ENCODE data around the gene CRAMP1.
"Not testable (repeated sequence)": the region's sequence is repeated elsewhere in the genome, so short reads cannot be mapped to it uniquely, and the experiment has no call there.

The CRAMP1 gene

DNA sequence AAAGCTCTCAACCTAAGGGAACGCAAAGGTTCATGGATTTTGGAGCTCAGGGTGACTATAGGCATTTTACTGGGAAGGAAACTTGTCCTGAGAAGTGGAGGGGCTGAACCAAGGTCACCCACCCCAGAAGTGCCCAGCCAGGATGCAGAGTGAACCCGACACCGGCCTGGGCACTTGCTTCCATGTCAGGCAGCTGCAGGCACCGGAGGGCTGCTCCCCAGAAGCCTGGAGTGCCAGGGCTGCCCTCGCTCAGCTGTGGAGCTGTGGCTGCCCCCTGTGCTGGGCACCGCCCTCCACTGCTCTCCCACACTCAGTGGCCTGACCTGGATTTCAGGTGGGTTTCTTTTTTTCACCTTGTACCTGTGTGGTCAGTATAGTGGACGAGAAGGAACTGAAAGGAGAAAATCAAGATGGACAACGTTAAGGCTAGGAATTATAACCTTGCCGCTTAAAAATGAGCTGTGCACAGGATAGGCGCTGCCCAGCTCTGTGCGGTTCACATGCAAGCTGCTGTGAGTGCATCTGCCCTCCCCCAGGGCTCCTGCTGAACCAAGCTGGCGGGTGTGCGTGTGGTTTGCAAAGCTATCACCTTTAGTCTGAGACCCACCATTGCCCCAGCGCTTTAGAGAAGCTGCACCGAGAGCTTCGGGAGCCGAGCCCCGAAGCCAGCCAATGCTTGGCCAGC lies 96.1 kb downstream of the CRAMP1 start:
- no peak for DNase-seq (ENCODE audit: low read depth in 1 of 2, low spot score in 1 of 2)

DNA sequence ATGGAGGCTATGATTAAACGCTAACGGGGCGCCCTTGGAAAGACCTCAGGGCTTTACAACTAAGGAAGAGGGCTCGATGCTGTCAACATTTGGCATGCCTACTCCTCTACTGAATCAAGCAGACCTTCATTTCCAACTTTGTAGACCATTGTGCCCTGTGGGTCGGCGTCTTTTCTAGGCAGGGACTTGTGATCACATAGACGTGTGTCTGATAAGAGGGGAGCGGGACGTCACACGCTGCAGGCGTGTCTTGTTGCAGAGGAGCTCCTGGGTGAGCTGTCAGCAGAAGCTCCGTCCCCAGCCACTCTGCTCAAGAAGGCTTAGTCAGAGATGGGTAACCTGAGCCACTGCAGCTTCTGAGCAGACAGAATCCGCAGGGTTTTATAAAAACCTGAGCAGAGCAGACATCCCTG lies 96.6 kb downstream of the CRAMP1 start:
- DNase-seq (ENCODE audit: low read depth in 1 of 2, low spot score in 1 of 2): no peak

DNA sequence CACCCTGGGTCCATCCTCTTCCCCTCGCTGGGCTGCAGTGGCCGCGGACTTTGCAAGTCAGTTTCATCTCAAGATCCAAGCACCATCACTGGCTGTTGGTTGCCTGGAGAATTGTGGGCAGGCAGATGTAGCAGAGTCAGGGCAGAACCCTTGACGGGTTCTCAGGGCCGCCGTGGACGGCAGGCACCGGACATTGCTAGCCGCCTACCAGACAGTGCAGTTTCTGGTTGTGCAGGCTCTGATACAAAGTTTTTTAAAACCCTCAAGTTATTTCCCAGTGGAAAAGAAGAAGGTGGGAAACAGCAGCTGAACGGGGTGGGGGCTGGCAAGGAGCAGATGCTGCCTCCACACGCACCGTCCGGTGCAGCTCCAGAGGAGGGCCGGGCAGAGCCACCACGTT lies 97.2 kb downstream of the CRAMP1 start:
- DNase-seq (ENCODE audit: low read depth in 1 of 2, low spot score in 1 of 2): no peak

DNA sequence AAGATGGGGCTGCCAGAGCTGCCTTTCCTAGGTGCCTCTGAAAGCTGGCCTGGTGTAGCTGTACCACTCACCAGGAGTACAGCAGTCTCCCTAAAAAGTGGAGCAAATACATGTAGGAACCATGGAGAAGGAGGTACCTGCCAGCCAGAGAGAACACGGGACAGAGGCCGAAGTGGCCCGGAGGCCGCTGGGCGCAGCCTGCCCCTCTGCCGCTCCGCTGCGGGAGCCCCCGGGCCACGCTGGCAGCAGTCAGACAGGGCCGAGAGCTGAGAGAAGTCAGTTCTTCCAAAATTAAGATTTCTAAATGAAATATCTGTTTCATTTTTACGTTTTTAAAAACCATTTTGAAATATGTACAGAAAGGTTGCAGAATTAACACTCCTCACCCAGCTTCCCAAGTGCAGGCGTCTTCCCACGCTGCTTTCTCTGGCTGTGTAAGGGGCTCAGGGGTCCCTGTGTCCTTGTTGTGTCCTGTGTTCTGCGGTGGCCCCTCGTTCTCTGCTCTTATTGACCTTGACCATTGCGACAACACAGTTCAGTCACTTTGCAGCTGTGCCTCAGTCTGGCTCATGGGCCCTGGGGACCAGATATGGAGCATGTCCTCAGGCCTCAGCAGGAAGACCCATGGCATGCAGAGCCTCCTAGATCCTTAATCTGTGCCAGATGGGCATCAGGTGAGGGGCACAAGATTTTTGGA lies 98.8 kb downstream of the CRAMP1 start:
- DNase-seq (ENCODE audit: low read depth in 1 of 2, low spot score in 1 of 2): no peak

DNA sequence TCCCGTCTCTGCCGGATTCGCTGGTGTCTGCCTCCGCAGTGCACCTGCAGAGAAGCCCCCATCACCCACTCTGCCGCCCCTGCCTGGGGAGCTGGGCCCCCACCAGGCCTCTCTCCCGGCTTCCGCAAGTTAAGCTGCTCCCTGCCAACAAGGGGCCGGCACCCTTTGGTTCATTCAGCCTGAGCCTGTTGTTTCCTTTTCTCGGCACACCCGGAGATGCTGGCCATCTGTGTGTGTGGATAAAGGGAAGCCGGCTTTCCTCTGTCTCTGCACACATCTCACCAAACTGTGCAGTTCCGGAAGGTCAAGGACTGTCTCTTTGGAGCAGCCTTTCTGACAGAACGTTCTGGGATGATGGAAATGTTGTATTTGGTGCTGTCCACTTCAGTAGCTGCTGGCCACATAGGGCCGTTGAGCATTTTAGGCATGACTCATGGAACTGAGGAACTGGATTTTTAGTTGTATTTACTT lies 100.7 kb downstream of the CRAMP1 start:
- DNase-seq (ENCODE audit: low read depth in 1 of 2, low spot score in 1 of 2): no peak

DNA sequence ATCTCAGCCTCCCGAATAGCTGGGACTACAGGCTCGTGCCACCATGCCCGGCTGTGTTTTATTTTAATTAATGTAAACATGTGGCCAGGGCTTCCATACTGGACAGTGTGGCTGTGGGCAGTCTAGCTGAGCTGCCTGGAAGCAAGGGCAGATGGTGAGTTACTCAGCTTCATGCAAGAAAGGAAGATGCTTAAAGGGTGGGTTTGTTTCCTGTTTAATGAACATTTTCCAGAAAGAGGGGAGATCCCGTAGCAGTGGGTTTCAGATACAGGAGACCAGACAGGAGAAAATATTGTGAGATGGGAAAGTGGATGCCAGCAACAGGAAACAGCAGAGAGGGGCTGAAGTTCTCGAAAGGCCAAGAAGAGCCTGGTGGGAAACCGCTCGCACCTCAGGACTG lies 101.2 kb downstream of the CRAMP1 start:
- DNase-seq (ENCODE audit: low read depth in 1 of 2, low spot score in 1 of 2): no peak

DNA sequence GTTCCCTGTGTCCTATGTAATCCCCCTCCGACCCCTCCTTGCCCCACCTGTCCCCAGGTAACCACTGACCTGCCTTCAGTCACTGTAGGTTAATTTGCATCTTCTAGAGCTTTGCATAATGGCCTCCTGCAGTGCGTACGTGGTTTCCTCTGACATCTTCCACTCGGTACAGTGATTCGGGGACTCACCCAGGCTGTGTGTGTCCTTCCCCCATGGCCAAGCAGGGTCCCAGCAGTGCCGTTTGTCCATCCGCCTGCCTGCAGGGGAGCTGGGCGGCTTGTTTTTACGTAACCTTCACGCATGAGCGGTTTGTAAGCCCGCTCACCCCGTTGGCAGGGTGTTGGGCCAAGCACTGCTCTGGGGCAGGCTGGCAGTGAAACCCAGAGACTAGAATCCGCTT lies 101.8 kb downstream of the CRAMP1 start:
- DNase-seq (ENCODE audit: low read depth in 1 of 2, low spot score in 1 of 2): no peak

DNA sequence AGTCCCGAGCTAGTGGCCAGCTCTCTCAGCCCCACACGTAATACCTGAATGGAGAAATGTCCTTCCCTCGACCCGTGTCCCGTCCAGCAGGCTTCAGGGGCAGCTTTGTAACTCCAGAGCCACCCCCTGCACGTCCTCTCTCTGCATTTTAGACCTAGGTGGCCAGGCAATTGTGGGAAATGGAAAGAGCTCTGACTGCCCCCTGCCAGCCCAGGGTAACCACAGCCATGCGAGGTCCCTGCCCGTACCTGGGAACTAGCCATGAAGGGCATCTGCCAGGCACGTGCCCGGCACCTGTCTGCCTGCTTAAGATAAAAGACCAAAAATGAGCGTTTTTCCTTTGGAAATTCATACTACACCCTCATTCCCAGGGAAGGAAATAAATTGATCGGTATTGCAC lies 103.1 kb downstream of the CRAMP1 start:
- DNase-seq (ENCODE audit: low read depth in 1 of 2, low spot score in 1 of 2): no peak

DNA sequence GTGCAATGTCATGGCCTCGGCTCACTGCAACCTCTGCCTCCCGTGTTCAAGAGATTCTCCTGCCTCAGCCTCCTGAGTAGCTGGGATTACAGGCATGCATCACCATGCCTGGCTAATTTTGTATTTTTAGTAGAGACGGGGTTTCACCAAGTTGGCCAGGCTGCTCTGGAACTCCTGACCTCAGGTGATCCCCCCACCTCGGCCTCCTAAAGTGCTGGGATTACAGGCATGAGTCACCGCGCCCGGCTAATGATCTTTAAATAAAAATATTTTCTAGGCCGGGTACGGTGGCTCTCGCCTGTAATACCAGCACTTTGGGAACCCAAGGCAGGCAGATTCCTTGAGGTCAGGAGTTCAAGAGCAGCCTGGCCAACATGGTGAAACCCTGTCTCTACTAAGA lies 106.1 kb downstream of the CRAMP1 start:
- not testable (repeated sequence) for DNase-seq (ENCODE audit: low read depth in 1 of 2, low spot score in 1 of 2)

DNA sequence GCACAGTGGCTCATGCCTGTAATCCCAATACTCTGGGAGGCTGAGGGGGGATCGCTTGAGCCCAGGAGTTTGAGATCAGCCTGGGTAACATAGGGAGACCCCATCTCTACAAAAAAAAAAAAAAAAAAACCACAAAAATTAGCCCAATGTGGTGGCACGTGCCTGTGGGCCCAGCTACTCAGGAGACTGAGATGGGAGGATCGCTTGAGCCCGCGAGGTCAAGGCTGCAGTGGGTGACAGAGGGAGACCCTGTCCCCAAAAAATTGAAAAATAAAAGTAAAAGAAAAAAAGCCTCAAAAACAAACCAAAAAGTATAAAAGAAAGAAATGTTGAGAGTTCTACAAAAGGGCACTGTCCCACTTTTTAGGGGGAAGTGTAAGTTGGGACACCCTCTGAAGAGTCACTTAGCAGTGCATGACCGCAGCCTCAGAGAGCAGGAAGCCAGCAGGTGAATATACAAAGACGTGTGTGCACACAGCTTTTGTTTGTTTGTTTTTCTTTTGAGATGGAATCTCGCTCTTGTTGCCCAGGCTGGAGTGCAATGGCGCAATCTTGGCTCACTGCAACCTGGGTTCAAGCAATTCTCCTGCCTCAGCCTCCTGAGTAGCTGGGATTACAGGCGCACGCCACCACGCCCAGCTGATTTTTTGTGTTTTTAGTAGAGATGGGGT lies 107.5 kb downstream of the CRAMP1 start:
- DNase-seq (ENCODE audit: low read depth in 1 of 2, low spot score in 1 of 2): not testable (repeated sequence)

DNA sequence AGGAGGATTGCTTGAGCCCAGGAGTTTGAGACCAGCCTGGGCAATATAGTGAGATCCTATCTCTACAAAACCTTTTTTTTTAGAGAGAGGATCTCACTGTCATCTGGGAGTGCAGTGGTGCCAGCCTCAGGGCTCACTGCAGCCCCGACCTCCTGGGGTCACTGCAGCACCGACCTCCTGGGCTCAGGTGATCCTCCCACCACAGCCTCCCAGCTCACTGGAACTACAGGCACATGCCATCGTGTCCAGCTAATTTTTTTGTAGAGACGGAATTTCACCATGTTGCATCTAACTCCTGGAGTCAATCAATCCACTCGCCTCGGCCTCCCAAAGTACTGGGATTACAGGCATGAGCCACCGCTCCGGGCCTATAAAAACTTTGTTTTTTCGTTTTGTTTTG lies 109.2 kb downstream of the CRAMP1 start:
- DNase-seq (ENCODE audit: low read depth in 1 of 2, low spot score in 1 of 2): no peak

DNA sequence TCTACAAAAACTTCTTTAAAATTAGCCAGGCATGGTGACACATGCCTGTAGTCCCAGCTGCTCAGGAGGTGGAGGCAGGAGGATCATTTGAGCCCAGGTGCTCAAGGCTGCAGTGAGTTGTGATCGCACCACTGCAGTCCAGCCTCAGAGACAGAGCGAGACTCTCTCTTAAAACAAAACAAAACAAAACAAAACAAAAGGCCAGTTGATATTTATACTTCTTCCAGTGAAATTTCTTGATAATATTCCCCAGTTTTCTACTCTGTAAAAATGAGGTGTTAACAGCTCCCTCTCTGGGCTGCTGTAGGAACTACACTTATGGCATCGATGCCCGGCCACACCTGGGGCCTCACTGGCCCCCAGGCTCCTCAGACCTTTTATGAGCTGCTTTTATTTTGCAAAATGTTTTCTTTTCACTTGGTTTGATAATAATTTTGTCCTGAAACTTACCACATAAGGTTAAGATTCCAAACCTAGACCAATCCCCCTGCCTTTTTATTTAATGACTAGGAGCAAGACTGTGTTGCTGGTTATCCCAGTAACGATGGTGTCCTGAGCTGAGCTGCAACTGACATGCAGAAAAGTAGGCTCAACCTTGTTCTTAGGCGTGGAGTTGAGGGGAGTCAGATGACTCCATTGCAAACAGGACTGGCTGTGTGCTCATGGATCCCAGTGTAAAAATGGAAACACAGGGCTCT lies 111.4 kb downstream of the CRAMP1 start:
- DNase-seq (ENCODE audit: low read depth in 1 of 2, low spot score in 1 of 2): no peak

DNA sequence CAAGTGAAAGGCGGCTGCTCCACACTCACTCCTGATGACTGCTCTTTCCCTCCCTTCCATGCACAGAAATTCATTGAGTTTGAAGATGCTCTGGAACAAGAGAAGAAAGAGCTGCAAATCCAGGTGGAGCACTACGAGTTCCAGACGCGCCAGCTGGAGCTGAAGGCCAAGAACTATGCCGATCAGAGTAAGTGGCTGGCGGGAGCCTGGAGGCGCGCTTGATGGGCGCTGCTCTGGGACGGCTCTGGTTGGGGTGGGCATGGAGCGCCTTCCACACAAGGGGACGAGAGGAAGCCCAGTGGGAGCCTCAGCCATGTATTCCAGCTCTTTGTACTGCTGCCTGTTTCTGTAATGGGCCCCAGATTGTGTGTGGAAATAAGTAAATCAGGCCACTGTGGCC lies 112.3 kb downstream of the CRAMP1 start:
- no peak for DNase-seq (ENCODE audit: low read depth in 1 of 2, low spot score in 1 of 2)

DNA sequence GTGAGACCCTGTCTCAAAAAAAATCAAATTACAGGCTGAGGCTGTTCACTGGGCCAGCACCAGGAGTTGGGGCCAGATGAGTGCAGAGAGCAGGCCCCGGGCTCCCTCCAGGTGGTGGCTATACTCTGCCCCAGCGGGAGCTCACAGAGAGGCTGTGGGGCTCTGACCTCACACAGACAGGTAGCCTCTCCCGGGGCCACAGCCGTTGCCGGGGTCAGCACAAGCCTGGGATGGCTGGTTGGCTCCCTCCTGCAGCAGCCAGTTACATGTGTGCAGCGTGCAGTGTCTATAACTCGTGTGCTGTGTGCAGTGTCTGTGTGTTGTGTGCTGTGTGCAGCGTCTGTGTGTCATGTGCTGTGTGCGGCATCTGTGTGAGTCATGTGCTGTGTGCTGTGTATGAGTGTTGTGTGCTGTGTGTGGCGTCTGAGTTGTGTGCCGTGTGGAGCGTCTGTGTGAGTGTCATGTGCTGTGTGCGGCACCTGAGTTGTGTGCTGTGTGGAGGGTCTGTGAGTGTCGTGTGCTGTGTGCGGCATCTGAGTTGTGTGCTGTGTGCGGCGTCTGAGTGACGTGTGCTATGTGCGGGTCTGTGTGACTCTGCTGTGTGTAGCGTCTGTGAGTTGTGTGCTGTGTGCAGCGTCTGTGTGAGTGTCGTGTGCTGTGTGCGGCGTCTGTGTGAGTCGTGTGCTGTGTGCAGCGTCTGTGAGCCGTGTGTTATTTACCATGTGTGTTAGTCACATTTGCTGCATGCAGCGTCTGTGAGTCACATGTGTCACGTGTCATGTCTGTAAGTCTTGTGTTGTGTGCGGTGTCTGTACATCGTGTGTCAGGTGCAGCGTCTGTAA lies 114.7 kb downstream of the CRAMP1 start:
- DNase-seq (ENCODE audit: low read depth in 1 of 2, low spot score in 1 of 2): no peak

Measured in stimulated activated CD4-positive, alpha-beta T cell treated with anti-CD3 and anti-CD28 coated beads, Interleukin-15, amount 100 ng/mL, for 1 hour (primary cell).